Osteoblast (primary cell): Measurements from ENCODE around the gene TPI1. TPM values are rescaled to one million over a fixed set of nuclear protein-coding genes. Genes with fewer than 3 reads are reported as not detected.
A peak's percentile ranks its signal among the peaks of the same experiment; 100 is the strongest.

ENCODE experiments used
- DNase-seq: peaks from one replicate; pipeline ENCODE4 v3.0.0; 2011; ENCODE audit warnings: low spot score, mixed read lengths; ENCODE audit not compliant: insufficient read length; ENCODE audit errors: missing footprints
- H2AFZ ChIP-seq: 2 replicates; pipeline ENCODE4 v1.6.0; 2011; ENCODE audit warnings: mild to moderate bottlenecking, low read length
- H3K27ac ChIP-seq: 2 replicates; pipeline ENCODE4 v1.5.1; 2011; ENCODE audit warnings: mild to moderate bottlenecking, low read depth, low read length, moderate library complexity
- H3K27me3 ChIP-seq: 2 replicates; pipeline ENCODE4 v1.6.0; 2012; ENCODE audit warnings: mild to moderate bottlenecking, control low read depth, inconsistent platforms, low read length, moderate library complexity; ENCODE audit not compliant: insufficient read depth
- H3K36me3 ChIP-seq: 2 replicates; pipeline ENCODE4 v1.5.1; 2011; ENCODE audit warnings: mild to moderate bottlenecking, low read length, control low read depth, moderate library complexity; ENCODE audit not compliant: insufficient read depth
- H3K4me1 ChIP-seq: 2 replicates; pipeline ENCODE4 v1.5.1; 2011; ENCODE audit warnings: mild to moderate bottlenecking, low read length, control low read depth, moderate library complexity; ENCODE audit not compliant: insufficient read depth
- H3K4me2 ChIP-seq: 2 replicates; pipeline ENCODE4 v1.6.0; 2011; ENCODE audit warnings: mild to moderate bottlenecking, low read length; ENCODE audit not compliant: insufficient read depth
- H3K4me3 ChIP-seq: fragments of 200-600 bp; sonication (generic); 3 replicates; pipeline ENCODE4 v1.5.1; 2012; ENCODE audit warnings: mild to moderate bottlenecking, low read length, inconsistent platforms; ENCODE audit not compliant: insufficient read depth
- H3K79me2 ChIP-seq: 2 replicates; pipeline ENCODE4 v1.6.0; 2012; ENCODE audit warnings: mild to moderate bottlenecking, low read length, control low read depth, inconsistent platforms; ENCODE audit not compliant: insufficient read depth
- H3K9me3 ChIP-seq: 2 replicates; pipeline ENCODE4 v1.5.1; 2011; ENCODE audit warnings: low read depth, low read length, control low read depth
- H4K20me1 ChIP-seq: 2 replicates; pipeline ENCODE4 v1.6.0; 2012; ENCODE audit warnings: mild to moderate bottlenecking, low read length, control low read depth; ENCODE audit not compliant: insufficient read depth
- CTCF ChIP-seq: IDR thresholded peaks from 2 replicates; pipeline ENCODE4 v1.5.1; 2011; ENCODE audit warnings: mild to moderate bottlenecking, low read depth, low read length, moderate library complexity; ENCODE audit errors: extremely low read depth
- total RNA-seq: library from RNA; depleted of rRNA; stranded (reverse); fragments of >200 nt; gene quantifications from 2 replicates; pipeline ENCODE4 v1.2.3, GENCODE V29; 2012

The TPI1 gene
- total RNA-seq, 1 donor, result 553 TPM

GRCh38 chr12:6834873-6835272 lies 32.5 kb upstream of the TPI1 start:
- Histone ChIP-seq H3K4me3 (no peak overlapping the region), H3K27me3 (no peaks in the 10 kb centered on the region), H2AFZ (no peak overlapping the region), H3K4me1 (peaks cover 3% of the 10 kb centered on the region), H3K79me2 (peaks cover 22% of the 10 kb centered on the region), H3K9me3 (no peaks in the 10 kb centered on the region), H3K4me2 (no peak overlapping the region), H4K20me1 (peaks cover 17% of the 10 kb centered on the region), H3K27ac (no peak overlapping the region), H3K36me3 (peaks cover 75% of the 10 kb centered on the region)
- DNase-seq, result peak; percentile 54
- no peak for TF ChIP-seq CTCF

- no peaks in the 10 kb centered on the region for H3K27me3 ChIP-seq
- peaks cover 7% of the 10 kb centered on the region for H3K79me2 ChIP-seq
- DNase-seq, result peak; percentile 63
- H3K27ac ChIP-seq, result no peak overlapping the region
- no peak overlapping the region for H3K4me3 ChIP-seq
- peaks cover 16% of the 10 kb centered on the region for H4K20me1 ChIP-seq
- no peak overlapping the region for H2AFZ ChIP-seq
- H3K4me2 ChIP-seq, result no peak overlapping the region
- H3K9me3 ChIP-seq, result no peaks in the 10 kb centered on the region
- TF ChIP-seq CTCF, result no peak
- H3K36me3 ChIP-seq, result peaks cover 67% of the 10 kb centered on the region
- H3K4me1 ChIP-seq, result no peaks in the 10 kb centered on the region
Observed at GRCh38 chr12:6836851-6837250, 30.5 kb upstream of the TPI1 start.

GRCh38 chr12:6837370-6838060 lies 29.8 kb upstream of the TPI1 start:
- Histone ChIP-seq H3K4me1 (no peaks in the 10 kb centered on the region), H3K4me2 (no peak overlapping the region), H3K27ac (no peak overlapping the region), H3K27me3 (no peaks in the 10 kb centered on the region), H3K36me3 (peaks cover 68% of the 10 kb centered on the region), H4K20me1 (peaks cover 16% of the 10 kb centered on the region), H2AFZ (no peak overlapping the region), H3K9me3 (no peaks in the 10 kb centered on the region), H3K4me3 (no peak overlapping the region), H3K79me2 (peaks cover 5% of the 10 kb centered on the region)
- no peak for TF ChIP-seq CTCF
- no peak for DNase-seq

- no peak overlapping the region for H3K4me2 ChIP-seq
- H3K27ac ChIP-seq, result no peak overlapping the region
- peaks cover 2% of the 10 kb centered on the region for H3K79me2 ChIP-seq
- no peak for TF ChIP-seq CTCF
- peak; percentile 38 for DNase-seq
- H3K27me3 ChIP-seq, result no peaks in the 10 kb centered on the region
- no peaks in the 10 kb centered on the region for H3K4me1 ChIP-seq
- no peak overlapping the region for H2AFZ ChIP-seq
- H4K20me1 ChIP-seq, result peaks cover 11% of the 10 kb centered on the region
- H3K36me3 ChIP-seq, result peaks cover 74% of the 10 kb centered on the region
- H3K4me3 ChIP-seq, result no peak overlapping the region
- no peaks in the 10 kb centered on the region for H3K9me3 ChIP-seq
Observed at GRCh38 chr12:6838854-6839253, 28.5 kb upstream of the TPI1 start.
